Measurements from ENCODE around the gene THRSP. TPM values are rescaled to one million over a fixed set of nuclear protein-coding genes. Genes with fewer than 3 reads are reported as not detected.

Gene THRSP
- total and polyA plus RNA-seq, 10 of the 15 experiments (the other 5 are each of a cell fraction or from before 2014, with no cell fraction given), result 0.18 TPM; not detected in 9

- TF ChIP-seq CBX5 (IDR thresholded peaks at IDR 0.05; ENCODE audit: low read depth), result no peak
- no peak for TF ChIP-seq HDAC2 (IDR thresholded peaks at IDR 0.05)
- TF ChIP-seq SUZ12 (IDR thresholded peaks at IDR 0.05; ENCODE audit: unreplicated experiment), result no peak
Measured at GRCh38 chr11:78072455-78072854, 8.8 kb downstream of the THRSP start (continued).

- RAD21 ChIA-PET (ENCODE audit: unreplicated experiment), result no interaction called here
- ATAC-seq (no peak), FAIRE-seq (no peak), DNase-seq (ENCODE audit: low read depth, low spot score) (no peak)
- H3K9me3 ChIP-seq (replicated peaks; ENCODE audit: control insufficient read depth, insufficient read depth, low read length), result no peaks in the 10 kb centered on the region
- no peaks in the 10 kb centered on the region; the same call in 1 of the 2 replicates for H3K4me1 ChIP-seq (ENCODE audit: control insufficient read depth, insufficient read depth, low read length)
- in situ Hi-C loops (cut with MboI) (no loop called here), intact Hi-C loops (cut with micrococcal nuclease; ENCODE audit: unreplicated experiment) (loop anchor here (5.0 to 10.0 kb wide), 2 partner anchors 350 to 488 kb away; no protein-coding TSS in a partner anchor)
- POLR2A ChIA-PET, result no interaction called here
- H3K36me3 ChIP-seq (ENCODE audit: control insufficient read depth in 2 of 2, insufficient read depth in 2 of 2, low read length in 1 of 2), result peaks cover 3 to 9% of the 10 kb centered on the region in 2 experiments
- WGBS (ENCODE audit: insufficient coverage, insufficient replicate concordance, low lambda C conversion rate, missing lambda C conversion rate), result over 99% methylated on average over 6 of the region's 6 CpGs
- SMC1A ChIA-PET (ENCODE audit: uncharacterized antibody, unreplicated experiment), result no interaction called here
- H3K4me3 ChIP-seq, result no peak overlapping the region
- H3K79me2 ChIP-seq (ENCODE audit: control insufficient read depth, insufficient read depth, low read length), result peaks cover 50% of the 10 kb centered on the region
- H3K9ac ChIP-seq (ENCODE audit: control insufficient read depth, insufficient read depth, low read length), result no peak overlapping the region
- H3K27ac ChIP-seq (ENCODE audit: control insufficient read depth, insufficient read depth), result no peak overlapping the region
- H4K20me1 ChIP-seq (ENCODE audit: control insufficient read depth, insufficient read depth), result peaks cover 7% of the 10 kb centered on the region
- H3K4me2 ChIP-seq (ENCODE audit: control insufficient read depth, insufficient read depth), result no peak overlapping the region; the same call in 1 of the 2 replicates
- BruUV-seq (replicated peaks), result no TSS peak
- CTCF ChIA-PET, result no interaction called here
- H3K27me3 ChIP-seq (replicated peaks in 1 of 2; ENCODE audit: control insufficient read depth in 2 of 2, insufficient read depth in 2 of 2, low read length in 1 of 2), result no peaks in the 10 kb centered on the region
- no peak overlapping the region for H2AFZ ChIP-seq (ENCODE audit: control insufficient read depth, low read depth, low read length)
- TF ChIP-seq HSF1 (IDR thresholded peaks at IDR 0.05; ENCODE audit: low read depth, low read length) (no peak), ELK1 (IDR thresholded peaks at IDR 0.05; ENCODE audit: low read depth, low read length) (no peak), RELA (IDR thresholded peaks at IDR 0.05; ENCODE audit: borderline replicate concordance, partially characterized antibody) (no peak), KLF5 (IDR thresholded peaks at IDR 0.05; ENCODE audit: partially characterized antibody) (no peak), IRF4 (IDR thresholded peaks at IDR 0.05; ENCODE audit: low read depth, low read length) (no peak), ZNF274 (IDR thresholded peaks at IDR 0.05; ENCODE audit: insufficient read depth, insufficient read length) (no peak), SMC3 (IDR thresholded peaks at IDR 0.05; ENCODE audit: borderline replicate concordance, low read length) (no peak), CREB1 (IDR thresholded peaks at IDR 0.05; ENCODE audit: low read depth) (no peak), HDGF (IDR thresholded peaks at IDR 0.05) (no peak), SIX5 (IDR thresholded peaks at IDR 0.05; ENCODE audit: low read depth, low read length, severe bottlenecking) (no peak), NKRF (conservative IDR thresholded peaks at IDR 0.05) (no peak), TCF3 (IDR thresholded peaks at IDR 0.05; ENCODE audit: borderline replicate concordance, insufficient read depth, low read depth, low read length) (no peak), ZBTB11 (CRISPR knock-in tag; IDR thresholded peaks at IDR 0.05) (no peak), ESRRA (IDR thresholded peaks at IDR 0.05; ENCODE audit: low read length) (no peak)
Measured at GRCh38 chr11:78074756-78075155, 11.1 kb downstream of the THRSP start.

All from GM12878 (cell line).